GM19395 (cell line): ENCODE data around the gene LAMA3.

Experiments
- ATAC-seq: cut with Tn5 transposase; IDR thresholded peaks from one replicate; pipeline ENCODE4 v1.9.1; 2021; ENCODE audit warnings: mild to moderate bottlenecking, moderate library complexity; ENCODE audit not compliant: unreplicated experiment

LAMA3 gene, protein sequence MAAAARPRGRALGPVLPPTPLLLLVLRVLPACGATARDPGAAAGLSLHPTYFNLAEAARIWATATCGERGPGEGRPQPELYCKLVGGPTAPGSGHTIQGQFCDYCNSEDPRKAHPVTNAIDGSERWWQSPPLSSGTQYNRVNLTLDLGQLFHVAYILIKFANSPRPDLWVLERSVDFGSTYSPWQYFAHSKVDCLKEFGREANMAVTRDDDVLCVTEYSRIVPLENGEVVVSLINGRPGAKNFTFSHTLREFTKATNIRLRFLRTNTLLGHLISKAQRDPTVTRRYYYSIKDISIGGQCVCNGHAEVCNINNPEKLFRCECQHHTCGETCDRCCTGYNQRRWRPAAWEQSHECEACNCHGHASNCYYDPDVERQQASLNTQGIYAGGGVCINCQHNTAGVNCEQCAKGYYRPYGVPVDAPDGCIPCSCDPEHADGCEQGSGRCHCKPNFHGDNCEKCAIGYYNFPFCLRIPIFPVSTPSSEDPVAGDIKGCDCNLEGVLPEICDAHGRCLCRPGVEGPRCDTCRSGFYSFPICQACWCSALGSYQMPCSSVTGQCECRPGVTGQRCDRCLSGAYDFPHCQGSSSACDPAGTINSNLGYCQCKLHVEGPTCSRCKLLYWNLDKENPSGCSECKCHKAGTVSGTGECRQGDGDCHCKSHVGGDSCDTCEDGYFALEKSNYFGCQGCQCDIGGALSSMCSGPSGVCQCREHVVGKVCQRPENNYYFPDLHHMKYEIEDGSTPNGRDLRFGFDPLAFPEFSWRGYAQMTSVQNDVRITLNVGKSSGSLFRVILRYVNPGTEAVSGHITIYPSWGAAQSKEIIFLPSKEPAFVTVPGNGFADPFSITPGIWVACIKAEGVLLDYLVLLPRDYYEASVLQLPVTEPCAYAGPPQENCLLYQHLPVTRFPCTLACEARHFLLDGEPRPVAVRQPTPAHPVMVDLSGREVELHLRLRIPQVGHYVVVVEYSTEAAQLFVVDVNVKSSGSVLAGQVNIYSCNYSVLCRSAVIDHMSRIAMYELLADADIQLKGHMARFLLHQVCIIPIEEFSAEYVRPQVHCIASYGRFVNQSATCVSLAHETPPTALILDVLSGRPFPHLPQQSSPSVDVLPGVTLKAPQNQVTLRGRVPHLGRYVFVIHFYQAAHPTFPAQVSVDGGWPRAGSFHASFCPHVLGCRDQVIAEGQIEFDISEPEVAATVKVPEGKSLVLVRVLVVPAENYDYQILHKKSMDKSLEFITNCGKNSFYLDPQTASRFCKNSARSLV (N-terminal part only)

DNA sequence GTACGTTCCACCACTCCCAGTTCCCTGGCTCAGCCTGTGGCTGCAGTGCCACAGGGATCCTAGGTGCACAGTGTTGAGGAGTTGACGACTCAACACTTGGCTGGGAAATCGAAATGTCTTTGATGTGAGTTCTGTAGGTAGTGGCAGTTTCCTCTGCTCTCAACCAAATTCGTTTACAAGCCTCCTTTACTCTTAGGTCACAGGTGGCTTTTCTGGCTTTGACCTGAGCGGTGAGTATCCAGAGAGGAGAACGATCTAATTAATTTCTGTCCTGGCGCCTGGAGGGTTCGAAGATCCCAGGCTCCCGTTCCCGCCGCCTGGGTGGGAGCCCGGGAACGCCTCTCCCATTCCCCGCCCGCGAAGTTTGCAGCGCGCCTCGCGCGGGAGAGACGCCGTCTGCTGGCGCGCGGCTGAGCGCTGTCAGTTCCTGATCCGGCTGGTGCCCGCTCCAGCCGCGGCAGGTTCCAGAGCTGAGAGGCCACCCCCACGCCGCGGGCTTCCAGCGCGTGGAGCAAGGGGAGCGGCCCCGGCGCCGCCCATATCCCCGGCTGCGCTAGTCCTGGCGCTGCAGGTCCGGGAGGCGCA is at the start of gene LAMA3:
LAMA3 (plus strand) TSS at position 423 of the 585 bp plus-strand sequence. CDS start 231 bp downstream, outside the sequence.
- no peak for ATAC-seq

DNA sequence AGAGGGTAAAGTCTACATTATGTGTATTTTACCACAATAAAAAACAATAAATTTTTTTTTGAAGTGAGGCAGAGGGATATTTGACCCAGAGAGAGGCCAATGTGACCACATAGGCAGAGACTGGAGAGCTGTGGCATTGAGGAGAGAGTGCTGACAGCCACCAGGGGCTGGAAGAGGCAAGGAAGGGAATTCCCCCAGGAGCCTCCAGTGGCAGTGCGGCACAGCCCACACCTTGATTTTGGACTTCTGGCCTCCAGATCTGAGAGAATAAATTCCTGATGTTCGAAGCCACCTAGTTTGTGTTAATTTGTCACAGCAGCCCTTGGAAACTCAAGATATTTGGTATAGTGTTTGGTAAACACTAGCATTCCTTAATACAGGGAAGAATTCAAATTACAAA is 49.2 kb upstream of the LAMA3 start:
- no peak for ATAC-seq

DNA sequence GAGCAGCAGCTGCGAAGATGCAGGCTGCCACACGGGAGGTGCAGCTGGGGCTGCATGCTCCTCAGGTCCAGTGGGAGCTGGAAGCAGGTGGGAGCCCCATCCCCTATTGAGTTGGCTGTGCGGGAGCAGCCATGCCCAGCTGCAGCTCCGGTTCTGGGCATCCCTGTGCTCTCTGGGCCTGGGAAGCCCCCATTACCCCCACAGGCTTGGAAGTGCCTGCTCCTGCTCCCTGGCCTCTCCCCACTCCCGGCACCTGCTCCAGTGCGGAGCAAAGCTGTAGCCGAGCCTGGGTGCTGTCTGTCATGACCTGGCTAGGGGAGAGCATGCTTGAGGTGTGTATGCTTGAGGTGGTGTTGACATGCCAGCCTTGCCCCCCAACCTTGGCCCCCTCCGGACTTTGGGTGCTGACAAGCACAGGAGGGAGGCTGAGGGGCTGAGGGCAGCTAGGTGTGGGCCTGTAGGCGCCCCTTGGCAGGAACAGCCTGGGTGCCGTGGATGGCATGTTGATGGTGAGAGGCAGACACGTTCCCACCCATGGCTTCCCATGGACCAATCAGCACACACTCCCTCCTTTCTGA is 48.0 kb upstream of the LAMA3 start:
- ATAC-seq, result no peak

DNA sequence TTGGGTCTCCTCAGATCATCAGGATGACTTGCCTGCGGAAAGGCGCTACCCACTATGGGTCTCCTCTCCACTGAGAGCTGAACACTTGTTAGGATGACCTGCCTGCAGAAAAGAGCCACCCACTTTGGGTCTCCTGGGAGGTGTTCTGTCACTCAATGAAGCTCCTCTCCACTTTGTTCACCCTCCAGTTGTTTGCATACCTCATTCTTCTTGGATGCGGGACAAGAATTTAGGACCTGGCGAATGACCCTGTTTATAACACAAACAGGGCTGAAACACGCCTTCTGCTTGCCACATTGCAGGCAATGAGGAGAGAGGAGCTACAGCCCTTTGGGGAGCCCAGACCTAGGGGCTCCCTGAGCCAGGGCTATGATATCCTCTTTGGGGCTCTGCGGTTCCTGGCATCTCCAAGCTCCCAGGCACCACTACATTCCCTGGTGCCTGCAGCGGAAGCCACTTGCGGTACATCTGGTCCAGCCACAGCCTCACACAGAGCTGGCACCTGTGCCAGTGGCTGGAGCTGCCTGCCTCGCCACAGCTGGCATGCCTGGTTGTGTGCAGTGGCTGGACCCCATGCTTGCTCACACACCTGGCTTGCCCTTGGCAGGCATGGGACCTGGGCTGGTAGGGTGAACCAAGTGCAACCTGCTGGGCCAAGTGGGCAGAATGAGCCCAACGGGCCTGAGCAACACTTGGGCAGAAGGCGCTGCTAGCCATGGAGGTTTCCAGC is 47.2 kb upstream of the LAMA3 start:
- no peak for ATAC-seq

DNA sequence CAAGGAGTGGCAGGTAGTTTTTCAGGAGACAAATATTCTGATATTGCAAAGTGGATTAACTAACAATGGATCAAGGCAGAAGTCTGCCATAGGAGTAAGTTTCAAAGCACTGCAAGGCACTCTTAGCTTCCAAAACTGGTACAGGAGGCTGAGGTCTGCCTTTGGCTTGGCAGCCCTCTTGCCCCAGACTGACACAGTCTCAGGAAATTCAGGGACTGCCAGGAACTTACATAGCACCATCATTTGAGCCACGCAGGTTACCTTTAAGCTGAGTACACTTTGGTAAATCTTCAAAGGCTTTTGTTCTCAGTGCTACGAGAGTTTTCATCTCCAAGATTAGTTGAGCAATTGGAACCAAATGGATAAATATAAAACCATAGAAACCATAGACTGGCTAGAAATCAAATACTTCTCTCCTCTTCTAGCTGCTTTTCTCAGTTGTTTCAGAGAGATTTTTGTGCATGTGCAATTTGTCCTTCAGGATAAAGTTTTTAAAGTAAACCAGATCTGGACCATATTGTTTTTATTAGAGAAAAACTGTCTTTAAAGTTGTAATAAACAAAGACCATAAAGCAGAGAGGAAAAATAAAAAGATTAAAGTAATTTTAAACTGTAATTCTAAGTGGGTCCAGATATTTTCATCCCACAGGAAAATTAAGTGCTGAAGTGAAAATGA is 45.3 kb upstream of the LAMA3 start:
- no peak for ATAC-seq

DNA sequence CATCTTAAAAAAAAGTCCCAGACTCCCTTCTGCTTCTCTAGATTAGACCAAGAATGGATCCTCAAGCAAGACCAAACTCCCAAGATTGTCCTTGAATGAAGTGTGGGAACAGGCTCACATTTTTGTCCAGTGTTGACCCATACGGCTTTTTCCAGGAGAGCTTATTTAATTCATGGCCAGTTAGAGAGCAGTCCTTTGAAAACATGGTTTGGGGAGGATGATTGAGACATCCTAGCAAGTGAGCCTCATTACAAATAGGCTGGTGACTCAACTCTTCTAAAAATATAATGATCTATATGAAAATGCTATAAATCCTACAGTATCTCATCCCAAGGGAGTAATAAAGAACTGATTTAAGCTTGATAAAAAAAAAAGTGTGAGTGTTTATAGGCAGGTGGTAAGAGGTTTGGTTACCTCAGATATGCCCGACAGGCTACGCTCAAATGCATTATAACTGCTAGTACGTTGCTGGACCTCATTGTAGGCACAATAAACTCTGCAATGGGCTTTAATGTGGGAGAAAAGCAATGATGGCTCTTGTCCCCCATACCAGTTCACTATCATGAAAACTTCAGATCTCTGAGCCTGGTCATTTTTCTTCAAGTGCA is 43.6 kb upstream of the LAMA3 start:
- no peak for ATAC-seq

DNA sequence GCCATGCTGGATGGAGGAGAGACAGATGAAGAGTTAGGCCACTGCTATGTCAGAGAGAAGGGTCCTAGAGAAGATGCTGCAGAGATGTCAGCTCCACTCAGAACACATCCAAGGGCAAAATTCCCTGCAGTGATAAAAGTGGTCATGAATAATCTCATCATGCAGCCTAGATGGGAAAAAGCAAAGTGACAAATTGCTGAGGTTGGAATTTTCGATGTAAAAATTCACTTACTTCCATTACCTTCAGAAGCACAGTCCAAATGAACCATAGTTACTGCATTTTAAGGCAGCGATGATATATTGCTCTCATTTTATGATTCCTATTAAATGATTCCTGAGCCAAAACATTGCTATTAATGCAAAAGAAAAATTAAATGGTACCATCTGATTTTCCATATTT is 43.0 kb upstream of the LAMA3 start:
- ATAC-seq, result no peak

DNA sequence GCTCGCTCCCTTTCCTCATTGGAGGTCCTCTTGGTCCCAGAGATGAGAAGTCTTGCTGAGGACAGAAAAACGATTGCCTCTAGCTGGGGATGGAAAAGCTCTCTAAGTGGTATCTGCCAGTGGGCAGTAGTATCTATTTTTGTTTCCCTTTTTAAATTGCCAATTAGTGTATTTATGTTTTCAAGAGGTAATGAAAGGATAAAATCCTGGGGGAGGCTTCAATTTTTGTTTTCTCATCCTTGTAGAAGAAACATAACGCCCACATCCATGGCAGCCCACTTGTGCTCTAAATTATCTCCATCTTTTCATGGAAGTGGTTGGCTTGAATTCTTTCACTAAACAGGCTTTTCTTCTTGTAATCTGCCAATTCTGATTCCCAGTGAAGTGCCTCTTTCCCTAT is 40.8 kb upstream of the LAMA3 start:
- ATAC-seq, result no peak

DNA sequence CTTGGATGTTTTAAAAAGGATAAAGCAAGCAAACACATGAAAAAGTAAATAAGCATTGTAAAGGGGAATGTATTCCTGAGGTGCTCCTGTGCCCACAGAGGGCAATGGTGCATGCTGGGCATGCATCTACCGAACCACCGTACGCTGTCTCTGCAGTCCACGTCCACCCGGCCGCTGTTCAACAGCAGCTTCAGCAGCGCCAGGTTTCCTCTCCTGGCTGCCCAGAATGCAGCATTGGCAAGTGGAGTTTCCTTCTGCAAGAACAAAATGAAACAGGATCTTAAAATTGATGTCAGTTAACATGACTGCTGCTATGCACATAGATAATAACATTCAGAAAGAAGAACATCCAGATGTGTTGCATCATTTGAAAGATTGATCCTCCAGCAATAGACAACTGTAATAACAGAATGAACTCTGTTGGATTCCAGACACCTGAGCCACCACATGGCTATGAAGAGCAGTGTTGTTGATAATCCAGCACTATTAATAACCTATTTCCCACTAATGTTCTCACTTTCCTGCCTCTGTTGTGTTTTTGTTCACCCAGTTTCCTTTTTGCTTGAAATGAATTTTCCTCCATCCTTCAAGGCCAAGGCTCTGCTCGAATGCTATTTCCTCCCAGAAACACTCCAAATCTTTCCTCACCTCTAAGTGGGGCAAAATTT is 40.2 kb upstream of the LAMA3 start:
- ATAC-seq, result no peak

DNA sequence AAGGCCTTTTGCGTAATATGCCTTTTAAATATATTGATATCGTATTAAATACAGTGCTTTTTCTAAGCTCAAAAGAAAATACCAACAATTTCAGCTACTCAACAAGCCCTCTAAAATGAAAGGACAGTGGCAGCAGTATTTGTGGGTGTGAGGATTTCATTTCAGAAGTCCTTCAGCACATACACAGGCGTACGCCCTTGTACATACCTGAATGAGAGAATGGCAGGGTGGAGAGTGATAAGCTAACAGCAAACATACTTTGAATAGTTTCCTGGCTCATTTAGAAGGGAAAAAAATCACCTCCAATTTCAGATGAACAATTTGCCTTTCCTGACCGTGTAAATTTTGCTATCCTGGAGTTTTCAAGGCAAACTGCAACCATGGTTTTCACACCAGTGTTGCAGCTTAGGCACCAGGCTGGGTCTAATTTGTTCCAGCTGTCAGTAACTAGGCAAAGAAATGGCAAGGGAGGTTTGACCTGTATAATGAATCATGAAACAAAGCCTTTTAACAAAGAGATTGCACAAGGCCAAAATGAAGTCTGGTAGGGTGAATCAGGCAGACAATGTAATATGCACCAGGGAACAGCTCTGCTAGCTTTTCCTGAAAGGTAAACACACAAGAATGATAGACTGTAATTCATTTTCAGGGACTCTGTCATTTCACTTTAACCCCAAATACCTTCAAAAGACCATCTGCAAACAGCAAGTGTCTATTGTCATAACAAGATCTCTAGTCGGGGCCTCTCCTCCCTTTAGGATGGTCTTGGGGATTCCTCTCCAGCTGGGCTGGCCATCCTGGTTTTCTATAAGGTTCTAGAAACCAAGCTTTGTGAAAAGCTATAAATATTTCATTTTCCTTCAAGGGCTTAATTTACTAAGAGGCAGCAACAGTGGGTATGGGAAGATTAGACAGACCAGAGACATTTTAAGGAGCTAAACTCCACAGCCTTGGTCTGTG is 38.0 kb upstream of the LAMA3 start:
- ATAC-seq, result no peak

DNA sequence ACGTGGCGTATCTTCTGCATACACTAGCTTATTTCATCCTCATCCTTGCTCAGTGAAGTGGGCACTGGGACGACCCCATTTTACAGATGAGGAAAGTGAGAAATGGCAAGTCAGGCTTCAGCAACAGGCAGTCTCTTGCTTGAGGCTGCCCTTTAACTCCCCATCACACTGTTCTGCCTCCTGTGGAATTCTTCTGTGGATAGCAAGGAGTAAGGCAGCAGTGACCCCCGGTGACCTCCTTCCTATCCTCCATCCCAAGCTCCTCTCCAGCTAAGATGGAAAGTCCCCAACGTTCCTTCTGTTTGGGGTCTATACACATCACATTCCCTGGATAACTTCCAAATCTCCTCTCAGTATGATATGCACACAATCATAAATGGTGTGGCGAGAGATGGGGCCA is 37.0 kb upstream of the LAMA3 start:
- ATAC-seq, result no peak

DNA sequence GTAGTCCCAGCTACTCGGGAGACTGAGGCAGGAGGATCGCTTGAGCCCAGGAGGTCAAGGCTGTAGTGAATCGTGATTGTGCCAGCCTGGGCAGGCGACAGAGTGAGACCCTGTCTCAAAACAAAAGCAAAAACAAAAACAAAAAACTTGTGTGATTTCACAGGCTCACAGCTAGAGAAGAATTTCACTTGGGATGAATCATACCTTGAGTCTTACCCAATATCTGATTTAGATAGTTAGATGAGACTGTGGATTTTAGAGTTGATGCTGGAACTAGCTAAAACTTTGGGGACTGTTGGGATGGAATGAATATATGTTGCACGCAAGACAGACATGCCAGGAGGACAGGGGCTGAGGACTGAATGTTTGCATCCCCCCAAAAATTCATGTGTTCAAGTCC is 31.0 kb upstream of the LAMA3 start:
- ATAC-seq, result no peak

DNA sequence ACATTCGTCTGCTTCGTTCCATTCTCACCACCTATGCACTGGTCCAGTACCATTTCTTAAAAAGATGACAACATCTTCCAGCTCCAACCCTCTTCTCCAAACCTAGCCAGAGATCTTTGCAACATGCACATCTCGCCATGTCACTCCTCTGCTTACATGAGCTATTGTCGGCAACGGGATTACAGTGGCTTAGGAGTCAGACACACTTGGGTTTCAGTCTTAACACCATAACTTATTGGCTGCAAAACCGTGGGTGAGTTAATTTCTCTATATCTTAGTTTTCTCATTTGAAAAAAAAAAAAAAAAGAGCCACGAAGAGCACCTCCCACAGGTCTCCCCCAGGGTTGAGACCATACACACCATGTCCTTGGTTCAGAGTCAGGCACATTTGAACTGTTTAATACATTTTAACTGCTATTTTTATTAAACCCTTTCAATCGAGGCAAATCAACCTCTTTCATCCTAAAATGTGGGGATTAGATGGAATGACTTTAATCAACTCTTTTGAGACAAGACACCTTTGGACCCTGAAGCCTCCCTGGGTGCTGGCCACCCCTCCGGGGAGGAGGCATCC is 27.4 kb upstream of the LAMA3 start:
- ATAC-seq, result no peak

DNA sequence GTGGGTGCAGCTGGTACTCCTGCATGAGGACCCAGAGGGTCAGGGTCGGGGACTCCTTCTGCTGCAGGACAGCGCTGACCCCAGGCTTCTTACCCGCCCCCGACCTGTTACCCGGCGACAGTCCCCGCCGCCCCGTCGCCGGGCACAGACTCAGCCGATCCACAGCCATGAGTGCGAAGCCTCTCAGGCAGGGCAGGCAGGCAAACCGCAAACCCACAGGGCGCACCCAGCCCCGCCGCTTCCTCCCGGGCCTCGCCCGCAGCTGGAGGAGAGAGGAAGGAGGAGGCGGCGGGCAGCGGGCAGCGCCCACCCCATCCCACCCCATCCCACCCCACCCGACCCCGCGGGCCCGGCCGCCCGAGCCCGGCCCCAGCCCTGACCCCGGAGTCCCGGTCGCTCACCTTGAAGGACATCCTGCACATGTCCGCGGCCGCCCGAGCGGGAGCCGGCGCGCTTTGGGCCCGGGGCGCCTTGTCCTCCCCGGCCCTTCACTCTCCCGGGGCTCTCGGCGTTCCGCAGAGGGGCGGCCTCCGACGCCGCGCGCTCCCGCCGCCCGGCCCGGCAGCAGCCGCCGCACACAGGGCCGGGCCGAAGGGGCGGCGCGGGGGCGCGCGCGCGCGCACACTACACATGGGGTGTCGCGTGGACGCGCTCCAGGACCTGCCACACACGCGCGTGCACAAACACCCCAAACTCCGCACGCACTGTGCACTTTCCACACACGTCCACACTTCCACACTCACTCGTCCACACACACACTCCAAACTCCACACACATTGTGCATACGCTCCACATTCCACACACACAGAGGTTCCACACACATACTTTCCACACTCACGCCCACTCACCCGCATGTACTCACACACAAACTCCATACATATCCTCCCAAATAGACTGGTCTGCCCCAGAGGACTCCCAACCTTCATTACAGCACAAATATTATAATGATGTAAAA is 26.7 kb upstream of the LAMA3 start, which contains the start of gene ANKRD29:
ANKRD29 (minus strand) TSS at position 603 of the 955 bp plus-strand sequence; CDS start at position 422, 181 bp downstream.
- peak; percentile 56 for ATAC-seq

DNA sequence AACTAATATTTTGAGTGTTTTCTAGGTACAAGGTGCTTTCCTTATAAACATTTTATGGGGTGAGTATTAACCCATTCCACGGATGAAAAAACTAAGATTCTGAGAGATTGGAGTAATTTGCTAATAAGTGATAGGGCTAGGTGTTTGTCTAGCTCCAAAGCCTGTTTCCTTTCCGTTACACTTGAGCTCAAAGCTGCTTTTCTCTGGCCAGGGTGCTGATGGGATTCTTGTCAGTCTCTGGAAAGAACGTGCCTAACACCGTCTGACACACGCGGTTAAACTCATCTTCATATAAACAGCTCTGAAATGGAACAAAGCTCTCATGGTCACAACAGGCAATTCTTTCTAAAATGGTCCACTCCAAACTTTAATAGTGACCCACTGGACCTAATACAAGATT is 24.6 kb upstream of the LAMA3 start:
- no peak for ATAC-seq

DNA sequence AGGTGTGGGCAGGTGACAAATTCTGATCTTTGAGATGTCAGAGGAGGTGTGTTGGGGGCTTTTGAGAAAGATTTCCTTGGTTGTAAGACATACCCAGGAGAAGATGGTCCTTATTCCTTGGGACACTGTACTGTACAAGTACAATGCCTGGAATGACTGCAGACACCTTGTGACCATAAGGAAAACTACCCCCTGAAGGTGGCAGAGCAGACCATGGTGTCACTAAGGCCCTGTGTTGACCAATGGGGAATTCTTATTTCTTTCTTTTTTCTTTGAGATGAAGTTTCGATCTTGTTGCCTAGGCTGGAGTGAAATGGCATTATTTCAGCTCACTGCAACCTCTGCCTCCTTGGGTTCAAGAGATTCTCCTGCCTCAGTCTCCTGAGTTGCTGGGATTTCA is 22.1 kb upstream of the LAMA3 start:
- no peak for ATAC-seq
